ENCODE results near the gene DAAM1. TPM values are rescaled to one million over a fixed set of nuclear protein-coding genes. Genes with fewer than 3 reads are reported as not detected.

Gene DAAM1
- total RNA-seq, 1 experiment from 2014 or later = 0.57 TPM

DNA sequence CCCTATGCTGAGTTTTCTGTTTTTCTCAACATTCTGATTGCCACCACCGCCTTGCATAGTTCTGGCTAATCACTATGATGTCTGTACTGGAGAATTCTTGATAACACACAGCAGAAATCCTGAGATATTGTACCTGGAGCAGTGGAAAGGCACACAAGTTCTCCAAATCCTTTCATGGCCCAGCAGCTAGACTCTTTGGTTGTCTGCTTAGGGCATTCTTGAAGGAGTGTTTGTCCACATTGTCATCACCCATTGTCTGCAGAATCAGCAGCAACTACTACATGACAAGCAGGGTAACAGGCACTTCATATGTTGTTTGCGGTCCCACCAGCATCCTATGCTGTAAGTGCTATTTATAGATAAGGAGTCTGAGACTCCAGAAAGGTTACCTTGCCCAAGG, 128.9 kb downstream of the DAAM1 start:
- in situ Hi-C loops (cut with HindIII; ENCODE audit: low pct_unique_long_range_greater_than_20kb, low sequenced_read_pairs) = no loop called here
- DNase-seq (ENCODE audit: low read depth) = no peak

DNA sequence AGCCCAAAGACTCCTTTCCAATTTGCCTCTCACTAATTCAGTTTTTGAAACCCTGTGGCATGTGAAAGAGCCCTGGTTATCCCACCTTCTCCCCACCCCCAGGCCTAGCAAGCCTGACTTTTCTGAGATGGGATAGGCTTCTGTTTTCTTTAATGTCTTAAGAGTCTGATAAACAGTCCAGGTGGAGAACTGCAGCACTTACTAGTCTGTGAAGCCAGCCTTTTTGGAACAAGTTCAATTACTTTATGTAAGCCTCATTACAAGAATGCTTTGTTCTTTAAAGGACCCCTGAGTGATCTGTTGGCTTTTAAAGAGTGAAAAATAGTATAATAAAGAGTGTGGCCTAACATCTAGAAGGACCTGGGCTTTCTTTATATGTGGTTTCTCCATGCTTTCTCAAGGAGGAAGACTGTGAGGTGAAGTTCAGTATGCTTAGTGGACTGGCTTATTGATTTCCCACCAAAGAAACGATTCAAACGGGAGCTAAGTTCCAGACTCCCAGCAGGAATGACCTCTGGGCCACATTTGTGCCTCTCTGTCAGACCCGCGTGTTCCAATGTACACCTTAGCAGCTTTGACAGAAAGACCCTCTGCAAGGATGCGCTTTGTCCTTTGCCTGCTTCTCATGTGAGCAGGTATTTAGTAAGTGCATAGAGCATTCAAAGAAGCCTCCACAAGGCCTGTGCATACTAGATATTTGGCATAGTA, 129.5 kb downstream of the DAAM1 start:
- in situ Hi-C loops (cut with HindIII; ENCODE audit: low pct_unique_long_range_greater_than_20kb, low sequenced_read_pairs) = no loop called here
- DNase-seq (ENCODE audit: low read depth) = no peak

DNA sequence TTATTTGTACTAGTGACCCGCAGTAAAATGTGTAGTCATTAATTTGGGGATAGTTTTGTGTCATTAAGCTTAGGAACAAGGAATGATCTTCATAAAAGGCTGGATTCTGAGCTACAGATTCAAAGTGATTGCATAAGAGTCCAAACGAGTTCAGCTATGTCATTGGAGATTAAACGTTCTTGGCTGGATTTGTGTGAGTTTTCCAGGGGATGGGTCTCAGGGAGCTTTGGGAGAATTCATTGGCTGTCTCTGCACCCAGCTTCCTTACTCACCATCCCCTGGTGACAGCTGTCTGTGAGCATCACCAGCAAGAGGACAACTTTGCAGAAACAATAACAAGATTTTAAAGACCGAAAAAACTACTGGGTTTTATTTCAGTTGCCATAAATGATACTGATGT, 130.4 kb downstream of the DAAM1 start:
- in situ Hi-C loops (cut with HindIII; ENCODE audit: low pct_unique_long_range_greater_than_20kb, low sequenced_read_pairs) = no loop called here
- DNase-seq (ENCODE audit: low read depth) = no peak

DNA sequence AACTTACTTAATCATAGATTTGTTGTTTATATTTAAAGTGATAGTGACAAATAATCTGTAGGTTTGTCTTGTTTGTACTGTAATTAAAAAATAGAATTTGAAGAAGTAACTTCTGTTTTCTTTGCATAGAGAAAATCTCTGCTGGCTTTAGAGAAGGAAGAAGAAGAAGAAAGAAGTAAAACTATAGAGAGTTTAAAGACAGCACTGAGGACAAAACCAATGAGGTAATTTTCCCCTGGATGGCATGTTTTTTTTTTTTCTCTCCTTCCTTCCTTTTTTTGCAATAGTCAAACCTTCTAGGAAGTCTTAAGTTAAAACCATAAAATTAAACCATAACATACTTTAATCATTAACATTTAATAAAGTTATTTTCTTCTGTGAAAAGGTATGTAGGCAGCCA, 131.9 kb downstream of the DAAM1 start:
- in situ Hi-C loops (cut with HindIII; ENCODE audit: low pct_unique_long_range_greater_than_20kb, low sequenced_read_pairs) = no loop called here
- no peak for DNase-seq (ENCODE audit: low read depth)

DNA sequence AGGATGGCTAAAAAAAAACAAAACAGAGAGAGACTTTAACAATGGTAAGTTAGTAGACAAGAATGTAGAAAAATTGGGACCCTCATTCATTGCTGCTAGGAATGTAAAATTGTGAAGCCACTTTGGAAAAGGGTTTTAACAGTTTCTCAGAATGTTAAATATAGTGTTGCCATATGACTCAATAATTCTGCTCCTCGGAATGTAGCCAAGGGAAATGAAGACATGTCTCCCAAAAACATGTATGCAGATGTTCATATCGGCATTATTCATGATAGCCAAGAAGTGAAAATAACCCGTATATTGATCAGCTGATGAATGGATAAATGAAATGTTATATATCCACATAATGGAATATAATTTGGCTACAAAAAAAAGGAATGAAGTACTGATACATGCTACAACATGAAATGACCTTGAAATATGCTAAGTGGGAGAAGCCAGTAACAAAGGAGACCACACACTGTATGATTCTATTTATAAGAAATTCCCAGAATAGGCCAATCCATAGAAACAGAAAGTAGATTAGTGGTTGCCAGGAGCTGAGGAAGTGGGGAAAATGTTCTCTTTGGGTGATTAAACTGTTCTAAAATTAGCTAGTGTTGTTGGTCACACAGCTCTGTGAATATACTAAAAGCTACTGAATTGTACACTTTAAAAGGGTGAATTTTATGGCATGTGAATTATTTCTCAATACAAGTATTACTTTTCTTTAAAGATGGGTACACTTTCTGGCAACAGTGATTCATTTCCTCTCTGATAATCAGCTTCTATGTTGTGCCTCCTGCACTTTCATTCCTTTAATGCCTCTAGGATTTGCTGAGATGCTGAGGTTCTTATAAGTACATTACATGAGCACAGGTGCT, 132.5 kb downstream of the DAAM1 start:
- DNase-seq (ENCODE audit: low read depth) = no peak
- in situ Hi-C loops (cut with HindIII; ENCODE audit: low pct_unique_long_range_greater_than_20kb, low sequenced_read_pairs) = no loop called here

DNA sequence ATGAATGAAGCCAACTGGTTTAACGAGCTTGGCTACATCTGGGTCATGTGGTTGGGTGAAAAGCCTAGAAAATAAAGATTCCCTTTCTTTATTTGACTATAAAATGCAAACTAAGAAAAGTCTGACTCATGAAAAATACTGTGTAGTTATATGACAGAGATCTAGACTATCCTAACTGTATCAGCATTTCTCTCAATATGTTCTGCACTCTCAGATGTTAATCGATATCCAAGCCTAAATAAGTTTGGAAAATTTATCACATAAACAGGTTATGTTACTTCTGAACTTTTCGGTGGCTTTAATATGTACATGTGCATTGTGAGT, 133.1 kb downstream of the DAAM1 start:
- in situ Hi-C loops (cut with HindIII; ENCODE audit: low pct_unique_long_range_greater_than_20kb, low sequenced_read_pairs) = no loop called here
- DNase-seq (ENCODE audit: low read depth) = no peak

DNA sequence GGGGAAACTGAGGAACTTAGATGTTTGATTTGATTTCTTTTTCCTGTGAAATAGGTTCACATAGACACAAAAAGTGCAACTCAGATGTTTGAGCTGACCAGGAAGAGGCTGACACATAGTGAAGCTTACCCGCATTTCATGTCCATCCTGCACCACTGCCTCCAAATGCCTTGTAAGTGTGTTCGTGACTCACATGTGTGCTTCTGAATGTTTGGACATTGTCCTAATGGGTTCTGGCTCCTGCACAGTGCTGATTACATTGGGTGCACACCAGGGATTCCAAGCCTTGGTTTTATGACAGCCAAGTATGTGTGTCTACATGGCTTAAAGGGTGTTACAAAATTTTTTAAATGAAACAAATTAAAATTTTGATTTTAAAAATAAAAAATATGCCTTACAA, 137.4 kb downstream of the DAAM1 start:
- no peak for DNase-seq (ENCODE audit: low read depth)
- in situ Hi-C loops (cut with HindIII; ENCODE audit: low pct_unique_long_range_greater_than_20kb, low sequenced_read_pairs) = no loop called here

DNA sequence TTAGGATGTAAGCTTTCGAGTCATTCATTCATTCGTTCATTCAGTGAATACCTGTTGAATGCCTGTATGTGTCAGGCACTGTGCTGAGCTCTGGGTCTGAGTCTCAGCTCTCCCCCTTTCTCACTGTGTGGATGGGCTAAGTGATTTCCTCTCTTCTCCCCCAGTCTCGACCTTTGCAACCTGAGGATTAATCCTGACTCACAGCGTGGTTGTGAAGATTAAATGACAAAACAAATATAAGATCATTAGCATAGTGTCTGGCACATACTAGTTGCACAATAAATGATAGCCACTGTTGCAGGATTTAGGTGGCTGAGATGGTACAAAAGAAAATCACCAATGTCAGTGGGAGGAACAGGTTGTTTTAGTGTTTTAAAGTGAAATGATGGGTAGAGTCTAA, 140.0 kb downstream of the DAAM1 start:
- DNase-seq (ENCODE audit: low read depth) = no peak
- in situ Hi-C loops (cut with HindIII; ENCODE audit: low pct_unique_long_range_greater_than_20kb, low sequenced_read_pairs) = no loop called here

DNA sequence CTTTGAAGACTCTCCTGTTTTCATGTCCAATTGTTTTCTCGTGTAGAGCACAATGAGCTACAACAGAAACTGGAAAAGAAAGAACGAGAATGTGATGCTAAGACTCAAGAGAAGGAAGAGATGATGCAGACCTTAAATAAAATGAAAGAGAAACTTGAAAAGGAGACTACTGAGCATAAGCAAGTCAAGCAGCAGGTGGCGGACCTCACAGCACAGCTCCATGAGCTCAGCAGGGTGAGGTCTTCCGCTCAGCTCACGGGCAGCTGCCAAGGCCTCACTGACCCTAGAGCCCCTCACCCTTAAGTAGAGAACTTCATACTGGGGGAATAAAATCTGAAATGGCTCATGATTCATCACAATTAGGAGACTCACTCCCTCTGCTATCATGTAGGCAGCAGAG, 142.0 kb downstream of the DAAM1 start:
- in situ Hi-C loops (cut with HindIII; ENCODE audit: low pct_unique_long_range_greater_than_20kb, low sequenced_read_pairs) = no loop called here
- no peak for DNase-seq (ENCODE audit: low read depth)

DNA sequence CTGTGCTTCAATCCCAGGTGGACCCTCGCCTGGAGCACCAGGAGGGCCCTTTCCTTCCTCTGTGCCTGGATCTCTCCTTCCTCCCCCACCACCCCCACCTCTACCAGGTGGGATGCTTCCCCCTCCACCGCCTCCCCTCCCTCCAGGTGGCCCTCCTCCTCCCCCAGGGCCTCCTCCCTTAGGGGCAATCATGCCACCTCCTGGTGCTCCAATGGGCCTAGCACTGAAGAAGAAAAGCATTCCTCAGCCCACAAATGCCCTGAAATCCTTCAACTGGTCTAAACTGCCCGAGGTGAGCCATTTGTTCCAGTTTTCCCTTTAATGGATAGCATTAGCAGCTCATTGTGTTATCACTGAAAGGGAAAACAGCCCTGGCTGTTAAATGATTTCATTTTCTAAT, 142.8 kb downstream of the DAAM1 start:
- DNase-seq (ENCODE audit: low read depth) = no peak
- in situ Hi-C loops (cut with HindIII; ENCODE audit: low pct_unique_long_range_greater_than_20kb, low sequenced_read_pairs) = no loop called here

DNA sequence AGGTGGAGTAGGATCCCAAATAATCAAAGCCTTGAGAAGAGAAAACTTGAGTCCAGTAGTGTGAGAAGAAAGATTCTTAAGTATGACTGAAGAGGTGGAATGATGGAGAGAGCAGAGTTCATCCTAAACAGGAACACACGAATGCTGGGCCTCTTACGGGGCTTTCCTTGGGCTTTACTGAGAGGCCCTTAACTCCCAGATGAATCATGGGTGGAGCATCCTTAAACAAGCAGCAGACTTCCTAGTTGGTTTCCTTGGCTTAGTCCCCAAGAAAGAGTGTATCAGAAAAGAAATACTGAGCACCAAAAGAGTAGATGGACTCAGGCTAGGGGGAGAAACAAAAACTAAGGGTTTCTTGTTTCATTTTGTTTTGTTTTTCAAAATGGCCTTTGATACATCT, 144.3 kb downstream of the DAAM1 start:
- DNase-seq (ENCODE audit: low read depth) = no peak
- in situ Hi-C loops (cut with HindIII; ENCODE audit: low pct_unique_long_range_greater_than_20kb, low sequenced_read_pairs) = no loop called here

DNA sequence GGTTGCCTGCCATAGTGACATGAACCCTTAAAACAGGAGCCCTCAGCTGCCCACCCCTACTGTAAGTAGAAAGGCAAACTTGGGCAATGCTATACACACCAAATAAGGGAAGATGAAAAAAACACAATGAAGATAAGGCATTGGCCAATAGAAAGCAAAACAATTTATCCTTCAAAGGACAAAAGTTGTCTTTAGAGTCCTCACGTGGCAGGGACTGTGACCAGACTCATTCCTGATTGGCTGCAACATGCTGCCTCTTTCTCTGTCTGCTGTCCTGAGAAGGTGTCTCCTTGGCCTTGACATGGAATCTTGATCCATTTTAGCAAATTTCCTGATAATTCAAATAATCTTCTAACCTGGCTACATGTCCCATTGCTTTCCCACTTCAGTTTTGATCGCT, 144.8 kb downstream of the DAAM1 start:
- in situ Hi-C loops (cut with HindIII; ENCODE audit: low pct_unique_long_range_greater_than_20kb, low sequenced_read_pairs) = no loop called here
- no peak for DNase-seq (ENCODE audit: low read depth)

DNA sequence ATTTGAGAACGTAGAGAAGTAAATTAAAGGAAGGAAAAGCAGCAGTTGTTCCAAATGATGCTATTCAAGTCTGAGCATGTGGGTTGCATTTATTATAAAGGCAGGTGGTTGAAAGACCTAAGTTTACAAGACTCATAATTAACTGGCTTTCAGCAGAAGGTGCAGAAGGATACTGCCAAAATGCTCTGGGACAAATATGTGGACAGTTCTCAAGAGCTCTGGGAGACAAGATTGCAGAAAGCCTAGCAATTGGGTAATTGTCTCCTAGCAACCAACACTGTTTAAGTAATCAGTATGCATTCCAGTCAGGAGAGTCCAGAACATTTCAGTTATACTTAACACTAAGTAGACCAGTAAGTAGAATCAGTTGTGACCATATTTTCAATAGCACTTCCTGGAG, 145.2 kb downstream of the DAAM1 start:
- no peak for DNase-seq (ENCODE audit: low read depth)
- in situ Hi-C loops (cut with HindIII; ENCODE audit: low pct_unique_long_range_greater_than_20kb, low sequenced_read_pairs) = no loop called here

DNA sequence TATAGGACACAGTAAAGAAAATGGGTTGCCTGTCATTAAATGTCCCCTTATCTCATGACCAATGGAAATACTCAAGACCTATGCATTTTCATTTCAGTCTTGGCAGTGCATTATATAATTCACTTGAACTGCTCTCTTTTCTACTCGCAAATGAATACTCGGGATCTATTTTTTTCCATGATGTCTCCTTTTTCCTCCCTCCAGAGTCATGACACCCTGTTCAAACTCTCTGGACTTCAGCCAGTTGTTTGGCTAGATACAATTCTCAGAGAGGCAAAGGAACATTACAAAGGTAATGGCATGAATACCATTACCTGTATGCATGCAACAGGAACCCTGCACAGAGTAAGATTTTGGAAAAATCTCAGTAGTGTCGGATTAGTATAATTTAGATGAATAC, 145.8 kb downstream of the DAAM1 start:
- DNase-seq (ENCODE audit: low read depth) = no peak
- in situ Hi-C loops (cut with HindIII; ENCODE audit: low pct_unique_long_range_greater_than_20kb, low sequenced_read_pairs) = no loop called here

DNA sequence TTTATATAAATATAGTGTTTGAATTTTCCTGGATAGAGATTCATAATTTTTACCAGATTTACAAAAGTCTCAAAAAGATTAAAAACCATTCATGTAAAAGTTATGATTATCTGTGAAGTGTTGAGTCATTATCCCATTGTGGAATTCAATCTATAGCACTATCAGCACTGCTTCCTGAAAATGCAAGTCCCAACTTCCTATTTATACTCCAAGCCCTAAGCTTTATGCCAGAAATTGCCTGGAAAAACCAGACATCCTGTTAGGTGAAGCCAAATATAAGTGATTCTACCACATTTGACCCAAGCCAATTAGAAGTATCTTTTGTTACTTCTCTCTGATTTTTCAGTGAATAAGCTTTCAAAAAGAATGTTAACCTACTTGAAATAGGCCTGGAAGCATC, 147.6 kb downstream of the DAAM1 start:
- in situ Hi-C loops (cut with HindIII; ENCODE audit: low pct_unique_long_range_greater_than_20kb, low sequenced_read_pairs) = no loop called here
- DNase-seq (ENCODE audit: low read depth) = no peak

DNA sequence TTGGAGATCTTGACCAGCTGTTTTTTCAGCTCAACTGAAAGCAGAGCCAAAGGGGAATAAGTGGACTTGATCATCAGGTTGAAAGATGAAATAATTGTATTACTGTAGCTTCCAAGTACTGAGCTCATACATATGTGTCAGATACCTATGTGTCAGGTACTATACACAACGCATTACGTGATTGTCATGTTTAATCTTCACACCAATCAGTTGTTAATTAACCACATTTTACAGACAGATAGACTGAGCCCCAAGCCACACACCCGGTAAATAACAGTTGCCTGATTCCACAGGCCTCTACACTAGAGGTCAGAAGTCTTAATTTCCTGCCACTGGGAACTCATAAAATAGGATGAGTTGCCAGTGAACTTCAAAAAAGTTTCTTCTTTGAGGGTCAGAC, 148.2 kb downstream of the DAAM1 start:
- in situ Hi-C loops (cut with HindIII; ENCODE audit: low pct_unique_long_range_greater_than_20kb, low sequenced_read_pairs) = no loop called here
- DNase-seq (ENCODE audit: low read depth) = no peak

DNA sequence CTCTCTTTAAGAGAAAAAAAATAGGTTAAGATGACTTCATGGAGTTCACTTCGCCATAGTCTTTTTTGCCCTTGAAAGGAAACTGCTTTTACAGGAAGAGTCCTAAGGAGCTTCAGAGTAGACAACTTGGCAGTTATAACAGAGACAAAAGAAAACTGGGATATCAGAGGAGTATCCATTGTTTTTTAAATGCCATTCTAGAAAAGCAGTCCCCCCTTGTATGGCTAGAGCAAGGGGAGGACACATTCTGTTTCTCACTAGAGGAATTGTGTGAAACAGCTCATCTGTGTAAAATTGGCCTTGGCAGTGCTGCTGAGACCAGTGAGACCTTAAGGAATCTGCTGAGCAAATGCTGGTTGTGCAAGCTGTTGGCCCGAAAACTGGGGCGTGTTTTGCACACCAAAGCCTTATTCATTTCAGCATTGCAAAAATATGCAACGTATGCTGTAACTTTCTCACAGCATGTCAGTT, 148.7 kb downstream of the DAAM1 start:
- in situ Hi-C loops (cut with HindIII; ENCODE audit: low pct_unique_long_range_greater_than_20kb, low sequenced_read_pairs) = no loop called here
- no peak for DNase-seq (ENCODE audit: low read depth)

DNA sequence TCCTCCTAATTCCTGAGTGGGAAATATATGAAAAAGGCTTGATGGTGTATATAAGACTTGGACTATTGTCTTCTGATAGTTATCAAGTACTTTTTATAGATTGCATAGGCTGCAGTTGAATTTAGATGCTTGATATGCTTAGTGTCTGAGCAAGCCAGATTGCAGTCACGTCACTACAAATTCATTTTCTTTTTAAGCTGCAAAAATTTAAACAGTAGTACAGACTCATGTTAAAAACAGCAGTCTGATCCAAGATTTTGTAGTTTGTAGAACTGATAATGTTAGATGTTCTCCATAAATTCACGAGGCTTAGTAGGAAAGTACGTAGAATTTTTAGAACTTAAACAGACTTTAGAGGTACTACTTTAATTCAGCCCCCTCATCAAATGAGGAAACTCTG, 150.3 kb downstream of the DAAM1 start:
- DNase-seq (ENCODE audit: low read depth) = no peak
- in situ Hi-C loops (cut with HindIII; ENCODE audit: low pct_unique_long_range_greater_than_20kb, low sequenced_read_pairs) = no loop called here

DNA sequence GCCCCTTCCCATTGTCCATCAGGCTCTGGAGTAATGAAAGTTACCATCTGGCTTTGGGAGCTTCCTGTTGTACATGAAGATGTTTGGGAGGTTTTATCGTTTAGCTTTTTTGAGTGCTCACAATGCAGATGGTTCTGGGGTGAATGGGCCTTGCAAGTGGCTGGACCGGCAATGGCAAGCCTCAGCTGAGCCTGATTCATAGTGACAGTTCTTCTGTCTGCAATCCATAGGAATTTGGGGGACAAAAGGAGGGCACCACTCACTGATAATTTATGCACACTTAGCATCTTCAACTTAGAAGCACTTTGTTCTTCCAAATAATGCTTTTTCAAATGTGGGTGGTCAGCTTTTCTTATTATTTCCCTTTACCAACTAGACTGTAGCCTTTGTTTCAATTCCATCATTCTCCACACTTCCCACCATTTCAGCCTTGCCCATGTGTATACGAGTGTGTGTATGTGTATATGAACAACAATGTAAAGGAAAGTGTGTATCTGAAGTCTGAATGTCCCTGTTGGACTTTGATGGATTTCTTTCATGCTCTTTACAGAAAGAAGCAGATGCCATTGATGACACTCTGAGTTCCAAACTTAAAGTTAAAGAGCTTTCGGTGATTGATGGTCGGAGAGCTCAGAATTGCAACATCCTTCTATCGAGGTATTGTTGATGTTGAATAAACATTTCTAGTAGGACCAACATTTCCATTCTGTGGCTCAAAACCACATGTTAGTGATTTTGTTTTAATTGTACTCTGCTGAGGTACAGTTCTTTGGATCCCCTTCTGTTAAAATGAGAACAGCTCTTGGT, 151.3 kb downstream of the DAAM1 start:
- DNase-seq (ENCODE audit: low read depth) = no peak
- in situ Hi-C loops (cut with HindIII; ENCODE audit: low pct_unique_long_range_greater_than_20kb, low sequenced_read_pairs) = no loop called here

Data from Caki2 (cell line).